Activated naive CD4-positive, alpha-beta T cell (primary cell): ENCODE measurements around the gene SYT9.
"Not testable (repeated sequence)": the region's sequence is repeated elsewhere in the genome, so short reads cannot be mapped to it uniquely, and the experiment has no call there.

Experiments
- DNase-seq, 4 experiments: peaks; one replicate each; lab custom pipeline; 2025; lab: John Stamatoyannopoulos, UW

SYT9 gene

DNA sequence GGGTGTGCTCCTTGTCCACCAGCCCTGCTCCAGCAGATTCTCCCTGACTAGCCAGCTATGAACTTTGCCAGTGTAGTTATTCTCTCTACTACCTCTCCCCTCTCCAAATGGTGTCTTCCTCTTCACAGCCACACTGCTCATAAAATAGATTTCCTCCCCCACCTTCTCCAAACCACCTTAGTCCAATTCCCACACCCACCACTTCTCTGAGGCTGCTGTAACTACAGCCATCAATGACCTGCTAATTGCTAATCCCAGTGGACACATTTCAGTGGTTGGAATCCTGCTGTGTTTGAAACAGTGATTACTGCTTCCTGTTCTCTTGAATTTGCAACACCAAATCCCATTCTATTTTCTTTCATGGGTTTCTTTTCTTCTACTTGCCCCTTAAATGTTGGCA is 23.4 kb downstream of the SYT9 start:
- no peak for DNase-seq

DNA sequence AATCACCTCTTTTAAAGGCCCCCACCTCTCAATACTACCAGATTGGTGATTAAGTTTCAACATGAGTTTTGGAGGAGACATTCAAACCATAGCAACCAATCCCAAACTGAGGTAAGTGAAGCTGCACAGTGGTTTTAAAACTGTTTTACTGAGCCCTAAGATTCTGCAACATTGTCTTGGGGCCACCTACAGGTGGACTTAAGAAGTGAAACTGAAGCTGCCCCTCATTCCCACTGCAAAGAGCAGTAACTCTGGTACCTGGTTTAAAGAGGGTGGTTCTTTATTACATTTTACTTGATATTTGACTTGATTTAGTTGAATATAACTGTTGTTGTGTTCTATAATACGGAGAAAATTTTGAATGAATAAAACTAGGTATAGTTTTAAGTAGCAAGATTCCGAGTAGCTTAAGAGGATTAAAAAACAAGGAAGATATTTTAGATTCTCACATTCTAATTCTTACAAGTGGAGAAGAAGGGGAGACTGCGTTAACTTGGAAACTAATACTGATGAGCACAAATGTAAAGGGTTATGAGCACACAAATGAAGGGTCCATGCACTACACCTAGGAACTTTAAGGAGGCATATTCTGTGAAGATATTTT is 26.7 kb downstream of the SYT9 start:
- DNase-seq = no peak

GRCh38 chr11:7279676-7280075 is 28.0 kb downstream of the SYT9 start:
- no peak for DNase-seq

DNA sequence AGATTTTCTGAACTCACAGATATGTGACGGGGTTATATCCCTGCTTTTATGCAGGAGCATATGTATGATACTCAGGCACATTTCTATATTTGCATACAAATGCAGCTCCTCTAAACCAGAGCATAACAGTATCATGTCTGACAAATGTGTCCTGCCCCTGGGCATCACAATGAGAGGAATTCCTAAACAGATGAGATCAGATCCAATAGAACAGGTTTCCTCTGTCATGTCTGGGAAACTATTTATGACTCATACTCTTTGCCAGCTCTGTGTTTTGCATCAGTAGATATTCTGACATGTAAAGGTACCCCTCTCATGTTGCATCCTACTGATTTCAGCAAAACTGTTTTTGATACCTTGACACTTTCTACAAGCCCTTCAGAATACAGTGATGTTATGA is 29.4 kb downstream of the SYT9 start:
- DNase-seq = no peak

DNA sequence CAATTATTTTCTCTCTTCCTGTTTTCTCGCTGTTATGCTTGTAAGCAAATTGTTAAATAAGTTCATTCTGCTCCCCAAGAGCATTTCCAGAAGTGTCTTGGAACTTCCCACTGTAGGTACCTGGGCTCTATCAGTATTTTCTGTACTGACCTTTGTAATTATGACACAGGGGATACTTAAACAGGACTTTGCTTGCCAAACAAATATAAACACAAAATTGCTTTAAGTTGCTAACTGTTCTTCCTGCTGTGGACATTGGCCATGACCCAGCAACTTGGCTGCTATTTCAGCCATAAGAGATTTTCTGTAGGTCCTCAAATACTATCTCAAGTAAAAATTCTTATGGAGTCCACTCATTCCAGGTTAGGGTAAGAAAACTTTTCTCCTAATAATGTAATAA is 30.1 kb downstream of the SYT9 start:
- DNase-seq = no peak

DNA sequence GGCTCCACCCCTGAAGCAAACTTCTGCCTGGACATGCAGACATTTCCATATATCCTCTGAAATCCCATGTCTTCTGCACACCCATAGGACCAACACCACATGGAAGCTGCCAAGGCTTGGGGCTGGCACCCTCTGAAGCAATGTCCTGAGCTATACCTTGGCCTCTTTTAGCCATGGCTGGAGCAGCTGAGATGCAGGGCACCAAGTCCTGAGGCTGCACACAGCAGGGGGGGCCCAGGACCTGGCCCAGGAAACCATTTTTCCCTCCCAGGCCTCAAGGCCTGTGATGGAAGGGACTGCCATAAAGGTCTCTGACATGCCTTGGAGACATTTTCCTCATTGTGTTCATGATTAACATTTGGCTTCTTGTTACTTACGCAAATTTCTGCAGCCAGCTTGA is 34.5 kb downstream of the SYT9 start:
- no peak for DNase-seq

DNA sequence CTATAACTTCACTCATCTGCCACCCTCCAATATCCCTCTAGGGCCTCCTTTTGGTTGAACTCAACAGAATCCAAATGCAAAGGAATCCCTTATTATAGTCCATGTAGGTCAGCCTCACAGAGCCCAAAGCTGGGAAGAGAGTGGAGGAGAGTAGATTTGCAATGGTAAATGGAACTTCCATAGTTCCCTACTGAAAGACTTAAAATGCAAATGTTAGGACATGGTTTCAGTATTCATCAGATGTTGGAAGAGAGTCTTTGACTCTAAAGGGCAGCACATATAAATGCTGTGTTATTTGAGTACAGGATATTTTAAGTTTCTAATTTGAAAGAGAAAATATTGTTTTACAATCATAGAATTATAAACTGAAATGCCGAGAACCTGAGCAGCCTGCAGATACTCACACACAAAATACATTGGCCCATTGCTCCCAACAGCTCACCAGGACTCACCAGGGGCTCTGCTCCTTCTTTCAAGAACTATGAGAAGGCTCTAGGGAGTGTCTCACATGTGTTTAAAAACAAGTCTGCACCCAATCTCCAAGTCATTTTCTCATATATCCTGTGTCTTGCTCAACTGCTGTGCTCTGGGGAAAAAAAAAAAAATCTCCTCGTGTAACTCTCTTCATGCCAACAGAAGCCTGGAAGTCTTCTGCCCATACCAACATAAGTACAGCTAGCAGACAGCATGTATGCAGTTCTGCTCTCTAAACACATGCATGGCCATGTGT is 39.6 kb downstream of the SYT9 start:
- no peak for DNase-seq

DNA sequence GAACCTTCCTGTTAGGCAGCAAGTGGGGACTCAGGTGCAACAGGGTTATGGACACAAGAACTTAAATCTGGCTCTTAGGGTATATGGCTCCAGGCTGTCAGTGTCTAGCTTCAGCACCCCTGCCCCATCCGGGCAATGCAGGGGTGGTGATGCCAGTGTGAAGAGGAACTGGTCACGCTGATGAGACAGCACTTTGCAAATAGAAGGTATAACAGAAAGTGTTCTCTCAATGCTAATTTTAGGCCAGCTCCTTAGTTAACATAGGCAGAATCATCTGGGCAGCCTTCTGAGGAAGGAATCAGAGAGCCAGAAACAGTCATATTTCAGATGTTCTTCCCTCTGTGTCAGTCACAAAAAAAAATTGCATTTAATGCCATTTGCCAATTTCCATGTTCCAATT is 41.2 kb downstream of the SYT9 start:
- DNase-seq = no peak

GRCh38 chr11:7299393-7299792 is 47.7 kb downstream of the SYT9 start:
- no peak for DNase-seq

DNA sequence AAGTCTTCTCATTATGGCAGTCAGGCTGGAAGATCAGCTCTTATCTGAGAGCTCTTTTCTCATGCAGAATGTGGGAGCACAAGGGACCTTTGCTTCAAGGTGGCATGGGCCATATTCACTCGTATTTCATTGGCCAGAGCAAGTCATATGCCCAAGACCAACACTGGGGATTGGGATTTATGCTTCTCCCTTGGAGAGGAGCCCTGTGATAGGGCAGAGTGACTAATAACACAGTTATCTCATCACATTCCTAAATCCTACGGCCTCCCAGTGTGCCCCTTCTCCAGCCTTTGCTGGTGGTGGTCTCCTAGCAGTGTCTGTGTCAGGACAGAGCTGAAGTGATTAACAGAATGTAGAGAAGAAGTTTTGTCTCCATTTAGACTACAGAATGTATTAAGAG is 48.6 kb downstream of the SYT9 start:
- DNase-seq = no peak

DNA sequence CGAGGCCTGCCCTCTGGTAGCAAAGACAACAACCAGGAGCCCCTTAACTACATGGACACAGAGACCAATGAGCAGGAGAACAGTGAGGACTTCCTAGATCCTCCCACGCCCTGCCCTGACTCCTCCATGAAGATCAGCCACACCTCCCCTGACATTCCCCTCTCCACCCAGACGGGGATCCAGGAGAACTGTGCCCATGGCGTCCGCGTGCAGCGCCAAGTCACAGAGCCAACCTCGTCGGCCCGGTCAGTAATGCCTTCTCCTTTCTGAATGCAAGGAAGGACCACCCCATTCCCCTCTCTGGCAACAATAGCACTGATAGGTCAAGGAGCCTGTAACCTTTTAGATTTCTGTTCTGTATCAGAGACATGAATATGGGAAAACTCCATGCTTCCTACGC is 51.4 kb downstream of the SYT9 start:
- DNase-seq = no peak

- no peak for DNase-seq
Measured at GRCh38 chr11:7306900-7307299, 55.2 kb downstream of the SYT9 start.

GRCh38 chr11:7307836-7308235 is 56.1 kb downstream of the SYT9 start:
- DNase-seq = no peak

- no peak for DNase-seq
Measured at GRCh38 chr11:7311903-7312302, 60.2 kb downstream of the SYT9 start.

GRCh38 chr11:7314811-7315604 is 63.3 kb downstream of the SYT9 start:
- DNase-seq = no peak

DNA sequence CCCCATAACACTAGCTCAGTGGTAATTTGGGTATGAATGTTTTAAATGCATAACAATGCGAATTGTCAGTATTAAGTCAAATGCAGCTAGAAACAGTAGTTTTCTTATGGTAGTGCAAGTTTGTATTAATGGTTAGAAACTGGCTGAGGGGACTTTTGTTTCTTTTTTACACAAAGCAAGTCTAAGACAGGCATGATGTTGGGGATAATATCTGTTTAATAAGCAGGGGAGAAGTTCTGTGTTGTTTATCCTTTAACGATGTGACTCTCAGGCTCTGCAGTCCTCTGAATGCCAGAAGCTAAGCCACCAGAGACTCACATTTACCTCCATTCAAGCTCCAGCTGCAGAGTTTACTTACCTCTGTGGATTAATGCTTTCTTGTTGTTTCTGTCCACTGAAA is 67.8 kb downstream of the SYT9 start:
- DNase-seq = no peak

DNA sequence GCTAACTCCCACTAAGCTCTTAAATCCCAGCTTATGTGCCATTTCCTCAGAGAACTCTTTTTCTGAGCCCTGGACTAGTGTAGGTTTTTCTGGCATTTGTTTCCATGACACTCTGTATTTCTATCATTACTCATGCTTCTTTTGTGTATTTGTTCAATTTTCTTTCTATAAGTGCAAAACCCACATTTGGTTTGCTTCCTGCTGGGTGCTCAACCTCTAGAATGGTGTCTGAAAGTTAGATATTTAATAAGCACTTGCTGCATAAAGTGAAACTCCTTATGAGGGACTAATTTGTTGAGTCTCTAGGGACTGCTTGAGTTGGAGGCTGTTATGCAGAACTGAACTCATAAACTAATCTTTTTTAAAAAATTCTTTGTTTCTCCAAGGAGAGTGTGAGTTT is 68.6 kb downstream of the SYT9 start:
- no peak for DNase-seq

- DNase-seq = no peak
Measured at GRCh38 chr11:7321473-7322450, 70.1 kb downstream of the SYT9 start.

GRCh38 chr11:7332451-7332850 is 80.7 kb downstream of the SYT9 start:
- no peak for DNase-seq

GRCh38 chr11:7332962-7333361 is 81.3 kb downstream of the SYT9 start:
- DNase-seq = no peak

DNA sequence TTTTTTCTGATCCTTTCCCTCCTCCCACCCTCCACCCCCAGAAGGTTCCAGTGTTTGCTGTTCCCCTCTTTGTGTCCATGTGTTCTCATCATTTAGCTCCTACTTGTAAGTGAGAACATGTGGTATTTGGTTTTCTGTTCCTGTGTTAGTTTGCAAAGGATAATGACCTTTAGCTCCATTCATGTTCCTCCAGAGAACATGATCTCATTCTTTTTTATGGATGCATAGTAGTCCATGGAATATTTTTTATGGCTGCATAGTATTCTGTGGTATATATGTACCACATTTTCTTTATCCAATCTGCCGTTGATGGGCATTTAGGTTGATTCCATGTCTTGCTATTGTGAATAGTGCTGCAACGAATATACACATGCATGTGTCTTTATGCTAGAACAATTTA is 83.7 kb downstream of the SYT9 start:
- DNase-seq = not testable (repeated sequence)

DNA sequence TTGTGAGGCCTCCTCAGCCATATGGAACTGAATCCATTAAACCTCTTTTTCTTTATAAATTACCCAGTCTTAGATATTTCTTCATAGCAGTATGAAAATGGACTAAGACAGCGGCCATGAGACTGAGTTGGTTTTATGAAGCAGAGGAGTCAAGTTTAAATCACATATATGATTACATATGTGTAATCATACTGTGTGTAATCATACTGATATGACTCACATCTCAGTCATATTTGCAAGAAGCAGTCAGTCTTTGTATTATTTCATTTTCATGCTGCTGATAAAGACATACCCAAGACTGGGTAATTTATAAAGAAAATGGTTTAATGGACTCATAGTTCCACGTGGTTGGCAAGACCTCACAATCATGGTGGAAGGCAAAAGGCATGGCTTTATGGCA is 89.8 kb downstream of the SYT9 start:
- no peak for DNase-seq
